ENCODE measurements around the gene GAB2. TPM values are rescaled to one million over a fixed set of nuclear protein-coding genes. Genes with fewer than 3 reads are reported as not detected.
"Not testable (repeated sequence)": the region's sequence is repeated elsewhere in the genome, so short reads cannot be mapped to it uniquely, and the experiment has no call there.

The GAB2 gene
- polyA plus RNA-seq, 4 donors = 16.4 to 26.1 (median 18.2) TPM

DNA sequence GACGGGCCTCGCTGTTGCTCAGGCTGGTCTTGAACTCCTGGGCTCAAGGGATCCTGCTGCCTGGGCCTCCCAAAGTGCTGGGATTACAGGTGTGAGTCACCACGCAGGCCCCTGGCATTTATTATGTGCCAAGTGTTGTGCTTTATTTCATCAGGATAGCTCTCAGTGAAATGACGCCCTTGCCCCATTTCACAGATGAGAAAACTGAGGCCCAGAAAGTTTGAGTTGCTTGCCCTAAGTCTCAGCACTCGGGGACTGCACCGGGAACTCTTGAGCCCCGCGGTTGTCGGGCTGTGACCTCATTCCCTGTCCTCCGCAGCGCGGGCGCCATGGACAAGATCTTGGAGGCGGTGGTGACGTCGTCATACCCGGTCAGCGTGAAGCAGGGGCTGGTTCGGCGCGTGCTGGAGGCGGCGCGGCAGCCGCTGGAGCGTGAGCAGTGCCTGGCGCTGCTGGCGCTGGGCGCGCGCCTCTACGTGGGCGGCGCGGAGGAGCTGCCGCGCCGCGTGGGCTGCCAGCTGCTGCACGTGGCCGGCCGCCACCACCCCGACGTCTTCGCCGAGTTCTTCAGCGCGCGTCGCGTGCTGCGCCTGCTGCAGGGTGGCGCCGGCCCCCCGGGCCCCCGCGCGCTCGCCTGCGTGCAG is 221.6 kb downstream of the GAB2 start:
- DNase-seq (ENCODE audit: low read depth in 4 of 4, low spot score in 3 of 4) = no peak

- no peak for DNase-seq (ENCODE audit: low read depth in 4 of 4, low spot score in 3 of 4)
These were observed 223.1 kb downstream of the GAB2 start for GRCh38 chr11:78194490-78194889.

- DNase-seq (ENCODE audit: low read depth in 4 of 4, low spot score in 3 of 4) = no peak
These were observed 223.8 kb downstream of the GAB2 start for GRCh38 chr11:78193806-78194205.

DNA sequence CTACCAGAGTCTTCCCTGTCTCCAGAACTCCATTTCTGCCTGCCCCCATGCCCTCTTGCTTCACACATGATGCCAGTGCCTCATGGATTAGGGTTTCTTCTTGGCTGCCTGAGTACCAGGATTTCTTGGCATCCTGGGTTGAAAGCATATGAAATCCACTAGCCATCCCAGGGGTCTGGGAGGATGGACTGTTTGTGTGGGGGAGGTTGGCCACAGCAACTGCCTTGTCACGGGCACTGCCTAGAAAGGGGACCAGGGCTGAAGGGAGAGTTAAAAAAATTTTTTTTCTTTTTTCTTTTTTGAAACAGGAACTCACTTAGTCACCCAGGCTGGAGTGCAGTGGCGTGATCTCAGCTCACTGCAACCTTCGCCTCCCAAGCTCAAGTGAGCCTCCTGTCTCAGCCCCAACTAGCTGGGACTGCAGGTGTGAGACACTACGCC is 224.7 kb downstream of the GAB2 start:
- DNase-seq (ENCODE audit: low read depth in 4 of 4, low spot score in 3 of 4) = no peak

GRCh38 chr11:78192223-78192719 is 225.3 kb downstream of the GAB2 start:
- no peak for DNase-seq (ENCODE audit: low read depth in 4 of 4, low spot score in 3 of 4)

GRCh38 chr11:78190871-78191538 is 226.6 kb downstream of the GAB2 start:
- DNase-seq (ENCODE audit: low read depth in 4 of 4, low spot score in 3 of 4) = no peak

DNA sequence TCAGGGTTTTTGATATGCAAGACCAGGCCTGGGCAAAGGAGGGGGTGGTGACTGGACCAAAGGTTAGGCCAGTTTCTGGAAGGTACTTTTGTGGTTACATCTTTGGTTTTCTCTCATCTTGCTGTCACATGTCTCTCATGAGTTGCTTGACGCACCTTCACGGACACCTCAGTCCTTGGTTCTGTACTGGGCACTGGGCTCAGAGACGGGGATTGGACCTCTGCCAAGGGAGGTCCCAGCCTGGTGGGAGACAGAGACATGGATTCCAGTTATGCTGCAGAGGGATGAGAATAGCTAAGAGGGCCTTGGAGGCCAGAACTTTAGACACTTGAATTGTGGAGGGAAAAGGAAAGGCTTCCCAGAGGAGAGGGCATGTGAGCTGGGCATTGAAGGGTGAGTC is 227.2 kb downstream of the GAB2 start:
- no peak for DNase-seq (ENCODE audit: low read depth in 4 of 4, low spot score in 3 of 4)

- no peak for DNase-seq (ENCODE audit: low read depth in 4 of 4, low spot score in 3 of 4)
These were observed 227.8 kb downstream of the GAB2 start for GRCh38 chr11:78189851-78190250.

GRCh38 chr11:78189174-78189724 is 228.4 kb downstream of the GAB2 start:
- DNase-seq (ENCODE audit: low read depth in 4 of 4, low spot score in 3 of 4) = no peak

- DNase-seq (ENCODE audit: low read depth in 4 of 4, low spot score in 3 of 4) = peak; percentile 86 to 91 (median 88)
These were observed 229.1 kb downstream of the GAB2 start, which contains the start of the genes KCTD21 and USP35 for GRCh38 chr11:78188286-78189173. TSS of gene KCTD21 (minus strand) at chr11:78188626. CDS start at chr11:78174554, 14,072 bp downstream. TSS of gene USP35 (plus strand) at chr11:78188919. CDS start at chr11:78196246, 7,327 bp downstream.

DNA sequence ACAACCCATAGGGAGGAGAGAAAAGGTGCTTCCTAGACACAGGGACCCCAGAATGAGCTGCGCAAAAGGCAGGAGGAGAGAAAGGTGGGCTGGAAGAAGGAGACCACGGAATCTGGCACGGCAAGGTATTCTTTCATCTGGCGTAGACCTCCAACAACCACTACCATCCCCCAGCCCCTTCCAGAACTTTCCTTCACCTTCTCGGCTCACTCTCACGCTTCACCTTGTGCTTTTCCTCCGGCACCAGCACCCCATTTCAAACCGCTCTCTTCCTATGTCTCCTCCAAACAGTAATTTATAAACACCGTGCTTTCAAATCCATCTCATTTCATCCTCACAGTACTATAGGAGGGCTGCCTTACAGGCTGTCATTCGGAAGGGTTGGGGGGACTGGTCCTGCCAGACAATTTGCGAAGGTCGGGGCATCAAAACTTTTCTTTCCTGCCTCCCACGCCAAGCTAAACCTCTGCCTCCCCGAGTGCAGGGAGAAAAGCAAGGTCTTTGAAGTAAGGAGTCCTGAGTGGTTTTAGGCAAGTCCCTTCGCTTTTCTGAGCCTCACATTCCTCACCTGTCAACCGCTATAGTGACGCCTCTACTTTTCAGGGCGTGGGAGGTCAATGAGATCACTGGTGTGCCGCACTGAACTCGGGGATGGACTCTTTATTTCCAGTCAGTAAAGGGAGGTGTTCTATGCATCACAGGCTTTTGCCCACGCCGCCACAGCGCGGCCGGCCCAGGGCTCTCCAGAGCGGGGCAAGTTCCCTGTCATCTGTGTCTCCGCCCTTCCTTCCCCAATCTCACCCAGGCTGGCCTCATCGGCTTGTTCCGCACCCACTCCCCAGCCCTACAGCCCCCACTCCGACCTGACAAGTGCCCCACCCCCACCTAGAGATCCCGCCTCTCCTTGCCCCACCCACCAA is 230.0 kb downstream of the GAB2 start:
- no peak for DNase-seq (ENCODE audit: low read depth in 4 of 4, low spot score in 3 of 4)

GRCh38 chr11:78181185-78181584 is 236.4 kb downstream of the GAB2 start:
- DNase-seq (ENCODE audit: low read depth in 4 of 4, low spot score in 3 of 4) = no peak

DNA sequence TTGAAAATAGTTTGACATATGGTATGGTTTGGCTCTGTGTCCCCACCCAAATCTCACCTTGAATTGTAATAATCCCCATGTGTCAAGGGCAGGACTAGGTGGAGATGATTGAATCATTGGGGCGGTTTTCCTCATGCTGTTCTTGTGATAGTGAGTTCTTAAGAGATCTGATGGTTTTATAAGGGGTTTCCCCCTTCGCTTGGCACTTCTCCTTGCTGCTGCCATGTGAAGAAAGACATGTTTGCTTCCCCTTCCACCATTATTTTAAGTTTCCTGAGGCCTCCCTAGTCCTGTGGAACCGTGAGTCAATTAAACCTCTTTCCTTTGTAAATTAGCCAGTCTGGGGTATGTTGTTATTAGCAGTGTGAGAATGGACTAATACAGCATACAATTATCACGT is 236.9 kb downstream of the GAB2 start:
- DNase-seq (ENCODE audit: low read depth in 4 of 4, low spot score in 3 of 4) = no peak

DNA sequence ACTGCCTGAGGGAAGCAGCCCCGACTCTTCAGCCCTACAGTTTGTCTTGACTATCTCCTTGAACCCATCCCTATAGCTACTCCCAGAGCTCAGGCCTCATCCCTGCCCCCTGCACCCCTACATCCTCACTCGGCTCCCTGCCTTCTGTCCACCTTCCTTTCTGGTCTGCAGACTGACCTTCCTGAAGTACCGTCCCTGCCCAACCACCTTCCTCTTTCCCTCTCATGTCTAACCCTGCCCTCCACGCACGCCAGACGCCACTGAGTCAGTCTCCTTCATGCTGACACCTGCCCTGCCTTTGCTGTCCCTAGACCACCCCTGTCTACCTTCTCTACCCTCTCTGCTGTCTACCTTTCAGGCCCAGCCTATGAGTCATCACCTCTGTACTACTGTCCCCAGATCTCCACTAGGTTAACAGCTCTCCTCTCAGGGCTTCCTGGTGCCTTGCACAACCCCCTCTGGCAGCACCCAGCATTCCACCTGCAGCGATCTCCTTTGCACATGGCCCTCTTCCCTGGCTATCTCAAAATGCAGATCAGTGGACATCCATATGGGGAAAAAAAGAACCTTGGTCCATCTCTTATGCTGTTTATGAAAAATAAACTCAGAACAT is 238.1 kb downstream of the GAB2 start:
- no peak for DNase-seq (ENCODE audit: low read depth in 4 of 4, low spot score in 3 of 4)

DNA sequence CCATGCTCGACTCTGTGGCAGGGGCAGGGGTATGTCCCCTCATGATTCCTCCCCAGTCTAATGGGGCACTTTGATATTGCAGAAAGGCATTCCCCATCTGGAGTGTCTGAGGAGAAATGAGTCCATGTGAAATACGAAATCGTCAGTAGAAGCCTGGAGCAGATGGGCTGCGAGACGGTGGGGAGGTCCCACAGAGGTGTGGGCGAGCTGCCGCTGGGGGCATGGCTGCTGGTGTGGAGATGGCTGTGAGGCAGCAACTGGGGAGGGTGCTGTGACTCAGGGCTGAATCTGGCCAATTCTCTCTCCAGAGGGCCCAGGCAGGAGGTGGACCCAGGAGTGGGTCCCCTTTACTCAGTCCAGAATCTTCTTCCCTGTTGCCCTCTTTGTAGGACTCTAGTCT is 240.4 kb downstream of the GAB2 start:
- no peak for DNase-seq (ENCODE audit: low read depth in 4 of 4, low spot score in 3 of 4)

GRCh38 chr11:78176605-78177141 is 240.9 kb downstream of the GAB2 start:
- DNase-seq (ENCODE audit: low read depth in 4 of 4, low spot score in 3 of 4) = no peak

- not testable (repeated sequence) for DNase-seq (ENCODE audit: low read depth in 4 of 4, low spot score in 3 of 4)
These were observed 241.8 kb downstream of the GAB2 start for GRCh38 chr11:78175862-78176261.

GRCh38 chr11:78171951-78172350 is 245.7 kb downstream of the GAB2 start:
- DNase-seq (ENCODE audit: low read depth in 4 of 4, low spot score in 3 of 4) = no peak
